ENCODE data around the gene FIG4.
A peak's percentile ranks its signal among the peaks of the same experiment; 100 is the strongest.

FIG4 gene

DNA sequence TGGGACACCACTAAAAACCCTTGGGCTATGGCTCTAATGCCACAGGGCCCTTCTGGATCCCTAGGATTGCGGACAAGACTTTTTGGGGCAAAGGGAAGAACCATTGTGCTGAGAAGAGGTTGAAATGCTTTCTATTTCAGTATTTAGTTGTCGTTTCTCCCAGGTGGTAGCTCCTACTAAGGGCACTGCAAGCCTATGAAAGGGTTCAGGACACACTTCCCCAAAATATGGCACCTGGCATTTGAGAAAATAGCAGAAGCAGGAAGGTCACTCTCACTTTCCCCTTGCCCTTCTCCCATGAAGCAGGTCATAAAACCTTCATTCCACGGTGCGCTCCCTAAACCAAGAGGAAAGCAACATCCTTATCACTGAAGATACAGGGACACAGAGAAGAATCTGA is 161.6 kb downstream of the FIG4 start:
- Histone ChIP-seq H4K12ac (ENCODE audit: low read depth, low read length) (no peak overlapping the region), H3K4ac (ENCODE audit: low read depth, low read length) (no peak overlapping the region), H4K91ac (ENCODE audit: low read depth, low read length) (no peak overlapping the region), H3K79me1 (ENCODE audit: low read length) (no peaks in the 10 kb centered on the region), H2AK5ac (ENCODE audit: low read length) (no peak overlapping the region), H3K4me1 (ENCODE audit: control insufficient read depth in 1 of 2, insufficient read depth in 2 of 2, low read length in 2 of 2) (peaks cover 2 to 4% of the 10 kb centered on the region in 2 experiments), H2AFZ (ENCODE audit: insufficient read depth, low read length, poor library complexity) (no peak overlapping the region), H2BK5ac (ENCODE audit: low read depth, low read length, poor library complexity) (no peak overlapping the region), H4K8ac (ENCODE audit: low read depth, low read length) (no peak overlapping the region), H3K4me2 (ENCODE audit: low read length) (no peak overlapping the region), H2BK120ac (ENCODE audit: insufficient read depth, low read length, poor library complexity) (no peak overlapping the region), H3K27ac (ENCODE audit: low read depth, low read length) (no peak overlapping the region), H3K36me3 (ENCODE audit: control insufficient read depth in 1 of 2, insufficient read depth in 2 of 2, low read length in 2 of 2) (no peaks in the 10 kb centered on the region), H3K9ac (ENCODE audit: low read length) (no peak overlapping the region), H3K27me3 (ENCODE audit: insufficient read depth, low read length) (no peaks in the 10 kb centered on the region), H3K18ac (ENCODE audit: low read length) (no peak overlapping the region), H3K14ac (ENCODE audit: low read length) (no peak overlapping the region), H3K9me3 (ENCODE audit: insufficient read depth, low read depth, low read length) (no peaks in the 10 kb centered on the region), H3K79me2 (ENCODE audit: control insufficient read depth, insufficient read depth, low read length, poor library complexity) (no peaks in the 10 kb centered on the region), H3K23ac (ENCODE audit: low read length) (no peak overlapping the region), H3K4me3 (ENCODE audit: low read depth, low read length) (no peak overlapping the region), H2BK12ac (ENCODE audit: low read length) (no peak overlapping the region)
- WGBS (ENCODE audit: extremely low coverage, insufficient coverage, insufficient read length), result no CpG with 5 or more reads among the region's 4 CpGs
- no peak for DNase-seq

DNA sequence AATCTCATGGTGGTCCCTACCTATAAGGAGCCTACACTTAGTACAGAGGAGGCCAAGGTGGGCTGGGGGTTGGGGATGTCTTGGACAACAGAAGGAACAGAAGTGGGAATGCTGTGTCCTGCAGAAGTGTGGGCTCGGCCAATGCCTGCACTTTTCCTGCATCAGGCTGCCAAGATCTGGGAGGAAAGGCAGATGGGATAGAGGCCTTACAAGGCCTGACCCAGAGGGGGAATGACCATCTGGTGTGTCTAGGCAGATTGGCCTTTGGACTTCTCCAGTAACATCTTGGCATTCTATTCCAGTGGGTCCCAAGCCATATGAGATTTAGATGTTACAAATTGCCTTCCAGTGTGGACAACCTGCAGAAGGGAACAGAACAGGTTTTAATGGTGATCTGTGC is 162.3 kb downstream of the FIG4 start:
- no peak overlapping the region for H3K9ac ChIP-seq (ENCODE audit: low read length)
- H3K79me2 ChIP-seq (ENCODE audit: control insufficient read depth, insufficient read depth, low read length, poor library complexity), result no peaks in the 10 kb centered on the region
- no peaks in the 10 kb centered on the region for H3K79me1 ChIP-seq (ENCODE audit: low read length)
- no peak overlapping the region for H2AK5ac ChIP-seq (ENCODE audit: low read length)
- no peak overlapping the region for H3K14ac ChIP-seq (ENCODE audit: low read length)
- no peaks in the 10 kb centered on the region for H3K27me3 ChIP-seq (ENCODE audit: insufficient read depth, low read length)
- H3K4me2 ChIP-seq (ENCODE audit: low read length), result no peak overlapping the region
- H4K8ac ChIP-seq (ENCODE audit: low read depth, low read length), result no peak overlapping the region
- no peak overlapping the region for H3K27ac ChIP-seq (ENCODE audit: low read depth, low read length)
- DNase-seq, result no peak
- H3K18ac ChIP-seq (ENCODE audit: low read length), result no peak overlapping the region
- WGBS (ENCODE audit: extremely low coverage, insufficient coverage, insufficient read length), result no CpG with 5 or more reads among the region's 1 CpG
- H3K4ac ChIP-seq (ENCODE audit: low read depth, low read length), result no peak overlapping the region
- no peaks in the 10 kb centered on the region for H3K36me3 ChIP-seq (ENCODE audit: control insufficient read depth in 1 of 2, insufficient read depth in 2 of 2, low read length in 2 of 2)
- no peak overlapping the region for H2BK120ac ChIP-seq (ENCODE audit: insufficient read depth, low read length, poor library complexity)
- H3K9me3 ChIP-seq (ENCODE audit: insufficient read depth, low read depth, low read length), result no peaks in the 10 kb centered on the region
- H2AFZ ChIP-seq (ENCODE audit: insufficient read depth, low read length, poor library complexity), result no peak overlapping the region
- H2BK5ac ChIP-seq (ENCODE audit: low read depth, low read length, poor library complexity), result no peak overlapping the region
- no peak overlapping the region for H4K91ac ChIP-seq (ENCODE audit: low read depth, low read length)
- H4K12ac ChIP-seq (ENCODE audit: low read depth, low read length), result no peak overlapping the region
- H3K4me1 ChIP-seq (ENCODE audit: control insufficient read depth in 1 of 2, insufficient read depth in 2 of 2, low read length in 2 of 2), result peaks cover 2 to 4% of the 10 kb centered on the region in 2 experiments
- H3K4me3 ChIP-seq (ENCODE audit: low read depth, low read length), result no peak overlapping the region
- H3K23ac ChIP-seq (ENCODE audit: low read length), result no peak overlapping the region
- no peak overlapping the region for H2BK12ac ChIP-seq (ENCODE audit: low read length)

DNA sequence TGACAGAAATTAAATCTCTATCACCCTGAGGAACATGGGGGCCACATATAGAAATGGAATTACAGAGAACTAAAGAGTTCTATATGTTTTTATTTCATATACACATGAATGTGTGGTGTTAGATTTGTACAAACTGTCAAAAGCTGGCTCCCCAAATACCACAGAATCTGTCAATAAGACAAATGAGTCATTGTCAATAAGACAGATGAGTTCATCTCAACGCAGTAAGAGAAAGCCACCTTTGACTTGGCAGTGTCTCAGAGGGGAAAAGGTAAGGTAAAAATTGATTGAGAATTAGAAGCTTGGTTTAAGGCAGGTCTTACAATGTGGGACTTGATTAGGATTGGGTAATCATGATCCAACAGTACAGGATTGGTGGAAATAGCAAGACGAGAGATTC is 162.9 kb downstream of the FIG4 start:
- no peak overlapping the region for H4K12ac ChIP-seq (ENCODE audit: low read depth, low read length)
- H3K27me3 ChIP-seq (ENCODE audit: insufficient read depth, low read length), result no peaks in the 10 kb centered on the region
- H3K4me1 ChIP-seq (ENCODE audit: control insufficient read depth in 1 of 2, insufficient read depth in 2 of 2, low read length in 2 of 2), result peaks cover 2 to 4% of the 10 kb centered on the region in 2 experiments
- H4K91ac ChIP-seq (ENCODE audit: low read depth, low read length), result no peak overlapping the region
- no peak overlapping the region for H3K23ac ChIP-seq (ENCODE audit: low read length)
- no peaks in the 10 kb centered on the region for H3K79me2 ChIP-seq (ENCODE audit: control insufficient read depth, insufficient read depth, low read length, poor library complexity)
- no peak overlapping the region for H3K4me2 ChIP-seq (ENCODE audit: low read length)
- no peak overlapping the region for H2BK120ac ChIP-seq (ENCODE audit: insufficient read depth, low read length, poor library complexity)
- H3K9ac ChIP-seq (ENCODE audit: low read length), result no peak overlapping the region
- H3K9me3 ChIP-seq (ENCODE audit: insufficient read depth, low read depth, low read length), result no peaks in the 10 kb centered on the region
- H3K4ac ChIP-seq (ENCODE audit: low read depth, low read length), result no peak overlapping the region
- H3K27ac ChIP-seq (ENCODE audit: low read depth, low read length), result no peak overlapping the region
- H2AK5ac ChIP-seq (ENCODE audit: low read length), result no peak overlapping the region
- no peak overlapping the region for H3K14ac ChIP-seq (ENCODE audit: low read length)
- no peak overlapping the region for H4K8ac ChIP-seq (ENCODE audit: low read depth, low read length)
- DNase-seq, result no peak
- no CpG with 5 or more reads among the region's 2 CpGs for WGBS (ENCODE audit: extremely low coverage, insufficient coverage, insufficient read length)
- H2AFZ ChIP-seq (ENCODE audit: insufficient read depth, low read length, poor library complexity), result no peak overlapping the region
- H3K4me3 ChIP-seq (ENCODE audit: low read depth, low read length), result no peak overlapping the region
- no peaks in the 10 kb centered on the region for H3K36me3 ChIP-seq (ENCODE audit: control insufficient read depth in 1 of 2, insufficient read depth in 2 of 2, low read length in 2 of 2)
- H3K79me1 ChIP-seq (ENCODE audit: low read length), result no peaks in the 10 kb centered on the region
- no peak overlapping the region for H3K18ac ChIP-seq (ENCODE audit: low read length)
- no peak overlapping the region for H2BK5ac ChIP-seq (ENCODE audit: low read depth, low read length, poor library complexity)
- H2BK12ac ChIP-seq (ENCODE audit: low read length), result no peak overlapping the region

DNA sequence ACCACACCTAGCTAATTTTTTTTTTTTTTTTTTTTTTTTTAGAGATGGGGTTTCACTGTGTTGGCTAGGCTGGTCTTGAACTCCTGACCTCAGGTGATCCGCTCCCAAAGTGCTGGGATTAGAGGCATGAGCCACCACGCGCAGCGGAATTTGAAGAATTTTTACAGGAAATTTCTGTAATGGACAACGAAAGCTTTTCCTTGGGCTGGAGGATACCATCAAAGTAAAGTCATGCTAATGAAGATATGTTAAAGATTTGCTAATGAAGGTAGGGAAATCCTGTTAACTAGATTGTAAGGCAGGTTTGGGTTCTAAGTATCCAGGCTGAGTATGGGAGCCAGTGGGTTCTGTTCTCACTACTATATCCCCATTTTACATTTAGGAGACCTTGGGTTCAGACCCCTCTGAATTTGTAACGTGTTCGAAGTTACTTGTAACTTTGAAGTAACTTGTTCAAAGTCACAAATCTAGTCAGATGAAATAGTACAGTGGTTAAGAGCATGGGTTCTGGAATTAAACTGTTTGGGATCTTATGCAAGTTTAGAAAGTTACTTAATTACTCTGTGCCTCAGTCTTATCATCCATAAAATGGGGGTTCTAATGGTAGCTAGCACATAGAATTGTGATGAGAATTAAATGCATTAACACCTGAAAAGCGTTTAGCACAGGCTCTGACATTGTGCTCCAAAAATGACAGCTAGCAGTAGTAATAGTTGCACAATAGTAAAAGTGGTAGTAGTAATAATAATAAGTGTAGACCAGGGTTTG is 163.6 kb downstream of the FIG4 start:
- H2BK5ac ChIP-seq (ENCODE audit: low read depth, low read length, poor library complexity), result no peak overlapping the region
- H4K12ac ChIP-seq (ENCODE audit: low read depth, low read length), result no peak overlapping the region
- no peak overlapping the region for H3K14ac ChIP-seq (ENCODE audit: low read length)
- H3K9ac ChIP-seq (ENCODE audit: low read length), result no peak overlapping the region
- H2BK120ac ChIP-seq (ENCODE audit: insufficient read depth, low read length, poor library complexity), result no peak overlapping the region
- DNase-seq, result peak in 1 of 2 donors; percentile 26
- H3K9me3 ChIP-seq (ENCODE audit: insufficient read depth, low read depth, low read length), result no peaks in the 10 kb centered on the region
- no peak overlapping the region for H2BK12ac ChIP-seq (ENCODE audit: low read length)
- no peak overlapping the region for H3K4me2 ChIP-seq (ENCODE audit: low read length)
- H3K23ac ChIP-seq (ENCODE audit: low read length), result no peak overlapping the region
- no peak overlapping the region for H3K27ac ChIP-seq (ENCODE audit: low read depth, low read length)
- H3K36me3 ChIP-seq (ENCODE audit: control insufficient read depth in 1 of 2, insufficient read depth in 2 of 2, low read length in 2 of 2), result no peaks in the 10 kb centered on the region
- H2AK5ac ChIP-seq (ENCODE audit: low read length), result no peak overlapping the region
- H4K8ac ChIP-seq (ENCODE audit: low read depth, low read length), result no peak overlapping the region
- H3K79me2 ChIP-seq (ENCODE audit: control insufficient read depth, insufficient read depth, low read length, poor library complexity), result no peaks in the 10 kb centered on the region
- no peak overlapping the region for H4K91ac ChIP-seq (ENCODE audit: low read depth, low read length)
- no peaks in the 10 kb centered on the region for H3K27me3 ChIP-seq (ENCODE audit: insufficient read depth, low read length)
- H2AFZ ChIP-seq (ENCODE audit: insufficient read depth, low read length, poor library complexity), result no peak overlapping the region
- H3K18ac ChIP-seq (ENCODE audit: low read length), result no peak overlapping the region
- H3K4me3 ChIP-seq (ENCODE audit: low read depth, low read length), result no peak overlapping the region
- no CpG with 5 or more reads among the region's 8 CpGs for WGBS (ENCODE audit: extremely low coverage, insufficient coverage, insufficient read length)
- no peak overlapping the region for H3K4ac ChIP-seq (ENCODE audit: low read depth, low read length)
- H3K79me1 ChIP-seq (ENCODE audit: low read length), result no peaks in the 10 kb centered on the region
- peaks cover 2 to 4% of the 10 kb centered on the region in 2 experiments for H3K4me1 ChIP-seq (ENCODE audit: control insufficient read depth in 1 of 2, insufficient read depth in 2 of 2, low read length in 2 of 2)
